GM19238 (cell line): ENCODE measurements around the gene EGR1.

ENCODE experiments used
- DNase-seq: peaks from one replicate; pipeline ENCODE4 v3.0.0; 2011; ENCODE audit warnings: low spot score; ENCODE audit not compliant: insufficient read length

Gene EGR1

DNA sequence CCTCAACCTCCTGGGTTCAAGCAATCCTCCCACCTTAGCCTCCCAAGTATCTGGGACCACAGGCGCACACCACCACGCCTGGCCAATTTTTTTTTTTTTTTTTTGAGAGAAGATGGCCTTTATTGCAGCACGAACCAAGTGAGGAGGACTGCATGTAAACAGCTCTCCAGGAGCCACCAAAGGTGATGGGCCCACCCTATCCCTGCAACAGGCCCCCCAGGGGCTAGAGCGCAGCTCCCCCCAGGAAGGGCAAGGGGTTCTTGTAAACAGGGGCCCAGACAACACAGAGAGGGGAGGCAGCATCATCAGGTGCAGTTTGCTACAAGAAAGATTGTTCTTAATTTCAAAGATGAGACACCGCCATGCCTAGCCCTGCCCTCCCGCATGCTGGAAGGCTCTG, 12.6 kb upstream of the EGR1 start:
- no peak for DNase-seq

DNA sequence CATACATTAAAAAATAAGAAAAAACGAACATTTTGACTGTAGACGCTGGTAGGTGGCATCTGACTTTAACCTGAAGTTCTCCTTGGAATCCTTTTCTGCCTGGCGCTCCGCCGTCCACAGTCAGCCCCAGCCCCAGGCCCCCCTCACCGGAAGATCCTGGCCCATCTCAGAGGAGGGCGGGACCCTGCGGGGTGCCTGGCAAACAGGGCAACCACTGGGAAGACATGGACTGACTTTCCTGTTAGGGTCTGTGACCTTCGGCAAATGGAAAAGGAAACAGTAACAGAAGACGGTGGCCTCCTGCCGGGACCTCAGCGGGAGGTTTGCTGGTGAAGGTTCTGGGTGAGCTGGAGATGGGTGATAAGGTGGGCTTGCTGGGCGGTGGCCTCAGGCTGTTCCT, 11.7 kb upstream of the EGR1 start:
- DNase-seq = no peak

DNA sequence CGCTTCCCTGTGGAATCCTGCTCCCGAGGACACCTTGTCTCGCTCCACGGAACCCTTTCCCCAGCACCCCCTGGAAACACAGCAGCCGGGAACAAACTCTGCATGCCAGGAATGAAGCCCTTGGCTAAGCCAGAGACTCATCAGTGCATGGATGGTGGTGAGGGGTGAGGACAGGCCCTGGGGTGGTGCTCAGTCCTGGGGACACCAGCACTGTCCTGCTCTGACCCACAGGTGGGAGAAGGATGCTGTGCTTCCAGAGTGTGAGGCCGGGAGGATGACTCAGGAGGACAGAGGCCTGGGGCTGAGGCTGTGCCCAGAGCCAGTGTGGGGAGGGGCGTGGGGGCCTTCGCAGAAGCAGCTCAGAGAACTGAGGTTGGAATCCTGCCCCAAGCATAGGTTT, 11.2 kb upstream of the EGR1 start:
- DNase-seq = no peak

DNA sequence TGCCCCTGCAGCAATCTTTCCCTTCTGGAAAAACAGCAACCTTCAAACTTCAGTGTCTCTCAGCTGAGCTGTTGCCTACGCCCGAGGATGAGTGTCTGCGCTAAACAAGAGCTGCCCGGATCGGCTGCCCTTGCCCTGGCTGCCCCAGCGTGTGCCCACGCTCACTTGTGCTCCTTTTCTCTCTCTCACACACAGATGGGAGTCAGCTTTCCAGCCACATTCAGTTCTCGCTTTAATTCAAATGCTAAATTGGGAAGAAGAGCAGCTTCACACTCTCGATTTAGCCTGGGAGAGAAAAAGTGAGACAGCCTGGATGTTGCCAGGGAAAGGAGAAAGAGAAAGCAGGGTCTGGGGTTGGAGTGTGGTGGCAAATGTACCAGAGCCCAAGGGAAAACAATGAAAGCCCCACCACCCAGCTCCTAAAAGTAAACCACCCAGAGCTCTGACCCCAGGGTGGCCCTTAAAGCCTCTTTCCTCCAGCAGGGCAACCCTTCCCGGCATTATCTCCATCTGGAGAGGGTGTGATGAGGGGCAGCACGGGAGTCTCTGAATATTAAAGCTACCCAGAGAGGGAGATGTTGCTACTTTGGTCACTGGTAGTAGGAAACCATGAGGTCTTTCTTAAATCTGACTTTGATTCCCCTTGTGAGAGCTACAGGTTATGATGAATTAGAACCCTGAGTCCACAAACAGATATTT, 9.9 kb upstream of the EGR1 start:
- no peak for DNase-seq

DNA sequence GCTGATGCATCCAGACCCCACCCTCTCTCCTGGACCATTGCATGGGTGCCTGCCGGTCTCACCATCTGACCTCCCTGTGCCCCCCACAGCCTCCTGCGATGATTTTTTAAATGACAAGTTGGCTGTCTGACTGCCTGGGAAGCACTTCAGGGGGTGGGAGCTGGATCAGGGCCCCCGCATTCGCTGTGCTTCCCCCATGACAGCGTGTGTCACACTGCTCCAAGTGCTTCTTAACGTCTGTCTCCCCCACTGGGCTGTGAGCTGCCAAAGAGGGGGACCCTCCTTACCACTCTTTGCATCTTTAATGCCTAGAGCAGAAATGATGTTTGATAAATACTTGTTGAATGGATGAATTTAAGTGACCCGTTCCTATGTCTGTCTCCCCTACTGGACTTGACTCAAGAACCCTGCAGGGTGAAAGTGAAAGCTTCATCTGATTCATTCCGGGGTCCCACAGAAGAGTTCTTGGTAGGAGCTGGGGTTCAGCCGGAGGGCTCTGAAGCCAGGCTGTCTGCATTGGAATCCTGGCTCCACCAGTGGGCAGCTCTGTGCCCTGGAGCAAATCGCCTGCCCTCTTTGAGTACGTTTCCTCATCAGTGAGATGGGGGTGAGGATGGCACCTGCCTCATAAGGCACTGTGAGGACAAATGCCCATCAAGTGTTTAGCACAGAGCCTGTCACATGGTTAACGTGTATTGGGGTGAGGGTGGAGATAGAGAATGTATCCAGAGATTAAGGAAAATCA, 7.6 kb upstream of the EGR1 start:
- DNase-seq = no peak

GRCh38 chr5:138458384-138458783, 6.9 kb upstream of the EGR1 start:
- no peak for DNase-seq

GRCh38 chr5:138458856-138459255, 6.4 kb upstream of the EGR1 start:
- DNase-seq = no peak

- no peak for DNase-seq
Measured at GRCh38 chr5:138459311-138459933, 5.9 kb upstream of the EGR1 start.

DNA sequence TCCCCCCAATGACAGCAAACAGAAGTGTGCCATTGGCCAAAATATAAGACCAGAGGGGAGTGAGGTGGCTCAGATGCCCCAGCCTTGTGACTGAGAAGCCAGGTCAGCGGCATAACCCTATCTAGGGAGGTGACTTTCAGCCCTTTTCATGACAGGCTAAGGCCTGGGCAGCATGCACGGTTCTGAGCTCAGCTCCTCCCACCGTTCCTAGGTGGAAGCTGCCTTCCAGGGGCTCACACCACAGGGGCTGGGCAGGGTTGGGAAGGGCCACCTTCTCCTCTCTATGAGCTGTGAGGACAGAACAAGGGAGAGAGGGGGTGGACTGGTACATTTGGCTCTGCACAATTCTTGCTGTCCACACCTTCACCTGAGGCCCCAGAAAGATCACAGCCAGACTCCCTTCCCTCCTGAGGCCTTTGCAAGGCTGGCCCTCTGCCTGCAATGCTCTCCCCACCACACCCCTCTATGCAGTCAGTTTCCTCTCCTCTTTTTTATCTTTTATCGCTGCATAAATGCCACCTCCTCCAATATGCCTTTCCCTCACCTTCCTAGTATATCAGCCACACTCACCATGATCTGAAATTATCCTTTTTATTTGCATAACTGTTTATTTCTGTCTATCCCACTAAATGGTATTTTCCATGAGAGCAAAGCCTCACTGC, 5.1 kb upstream of the EGR1 start:
- DNase-seq = no peak

DNA sequence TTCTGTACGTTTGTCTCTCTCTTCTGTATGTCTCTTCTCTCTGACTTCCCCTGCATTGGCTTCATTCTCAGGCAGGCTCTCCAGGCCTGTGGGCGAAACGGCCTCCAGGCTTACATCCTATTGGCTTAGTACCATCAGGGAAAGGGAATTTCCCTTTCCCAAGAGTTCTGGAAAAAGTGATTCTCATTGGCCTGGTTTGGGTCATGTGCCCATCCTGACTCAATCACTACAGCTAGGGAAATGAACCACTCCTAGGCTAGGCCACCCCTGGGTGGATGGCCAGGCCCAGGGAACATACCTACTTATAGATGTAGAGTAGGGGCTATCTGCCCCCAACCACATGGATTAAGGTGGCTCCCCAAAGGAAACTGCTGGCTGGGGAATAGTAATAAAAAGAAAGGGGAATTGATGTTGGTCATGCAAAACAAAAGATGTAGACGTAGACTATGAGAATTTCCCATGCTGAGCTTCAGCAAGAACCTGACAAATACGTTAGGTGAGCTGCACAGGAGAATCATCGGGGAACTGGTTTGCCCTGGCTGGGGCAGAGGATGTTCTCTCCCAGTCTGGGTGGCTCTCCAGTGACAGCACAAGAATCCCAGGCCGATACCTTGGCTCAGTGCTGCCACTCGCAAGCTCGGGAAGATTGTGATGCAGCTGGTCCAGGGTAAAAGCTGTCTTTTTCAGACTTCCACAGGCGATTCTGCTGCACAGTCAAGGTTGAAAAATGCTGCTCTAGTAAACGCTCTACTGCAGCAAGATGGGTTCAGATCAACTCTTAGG, 3.7 kb upstream of the EGR1 start:
- DNase-seq = no peak

DNA sequence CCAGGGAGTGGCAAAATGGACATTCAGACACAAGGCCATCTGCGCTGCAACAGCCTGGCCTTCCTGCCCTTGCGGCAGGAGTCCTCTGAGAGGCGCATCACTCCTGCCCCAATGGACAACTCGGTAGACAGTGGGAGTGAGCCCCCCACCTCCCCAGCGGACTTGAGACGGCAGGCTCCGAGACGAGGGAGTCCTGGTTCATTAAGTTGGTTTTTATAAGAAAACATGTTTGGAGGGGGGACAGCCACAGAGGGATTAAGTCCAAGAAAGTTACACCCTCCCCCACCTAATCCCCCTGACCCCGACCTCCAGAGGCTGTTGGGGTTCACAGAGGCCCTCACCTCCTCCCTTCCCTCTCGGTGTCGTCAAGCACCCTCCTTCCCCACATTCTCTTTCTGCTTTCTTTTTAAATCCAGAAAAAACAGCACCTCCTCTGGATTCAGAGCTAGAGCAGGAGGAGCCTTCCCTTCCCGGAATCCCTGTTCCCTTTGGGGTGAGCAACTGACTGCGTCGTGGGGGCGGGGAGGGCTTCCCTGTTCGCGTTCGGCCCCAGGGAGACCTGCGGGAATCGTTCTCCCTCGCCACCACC, 1.8 kb upstream of the EGR1 start:
- DNase-seq = no peak

DNA sequence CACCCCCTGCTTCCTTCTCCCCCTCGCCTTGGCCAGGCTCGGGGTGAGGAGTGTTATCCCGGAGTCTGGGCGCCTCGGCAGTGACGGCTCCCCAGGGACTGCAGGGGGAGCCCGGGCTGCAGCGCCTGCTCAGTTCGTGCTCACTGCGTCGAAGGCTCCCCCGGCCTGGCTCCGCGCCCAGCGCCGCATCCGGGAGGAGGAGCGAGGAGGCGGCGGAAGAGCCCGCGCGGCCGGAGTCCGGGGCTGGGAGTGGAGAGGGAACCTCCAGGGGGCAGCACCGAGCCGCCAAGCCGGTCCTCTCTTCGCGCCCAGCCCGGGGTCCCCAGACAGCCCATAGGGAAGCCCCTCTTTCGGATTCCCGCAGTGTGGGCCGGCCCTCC, 1.3 kb upstream of the EGR1 start:
- peak; percentile 95 for DNase-seq

DNA sequence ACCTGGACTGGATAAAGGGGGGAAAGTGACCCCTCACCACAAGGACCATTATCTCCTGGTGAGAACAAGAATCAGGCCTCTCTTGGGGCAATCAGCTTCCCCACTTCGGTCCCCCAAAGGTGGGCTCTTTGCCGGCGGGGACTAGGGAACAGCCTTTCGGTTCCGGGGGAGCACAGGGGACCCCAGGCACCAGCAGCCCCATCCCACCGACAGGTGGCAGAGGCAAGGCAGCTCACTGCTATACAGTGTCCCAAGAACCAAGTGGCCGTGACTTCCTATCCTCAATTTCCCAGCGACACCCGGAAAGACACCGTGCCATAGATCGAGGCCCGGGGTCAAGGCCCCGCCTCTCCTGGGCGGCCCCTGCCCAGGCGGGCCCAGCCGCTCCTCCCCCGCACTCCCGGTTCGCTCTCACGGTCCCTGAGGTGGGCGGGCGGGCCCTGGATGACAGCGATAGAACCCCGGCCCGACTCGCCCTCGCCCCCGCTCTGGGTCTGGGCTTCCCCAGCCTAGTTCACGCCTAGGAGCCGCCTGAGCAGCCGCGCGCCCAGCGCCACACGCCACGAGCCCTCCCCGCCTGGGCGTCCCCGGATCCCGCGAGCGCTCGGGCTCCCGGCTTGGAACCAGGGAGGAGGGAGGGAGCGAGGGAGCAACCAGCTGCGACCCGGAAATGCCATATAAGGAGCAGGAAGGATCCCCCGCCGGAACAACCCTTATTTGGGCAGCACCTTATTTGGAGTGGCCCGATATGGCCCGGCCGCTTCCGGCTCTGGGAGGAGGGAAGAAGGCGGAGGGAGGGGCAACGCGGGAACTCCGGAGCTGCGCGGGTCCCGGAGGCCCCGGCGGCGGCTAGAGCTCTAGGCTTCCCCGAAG, 655 bp upstream of the EGR1 start:
- DNase-seq = peak; percentile 89

GRCh38 chr5:138466125-138466899, 1.0 kb downstream of the EGR1 start:
- DNase-seq = no peak

DNA sequence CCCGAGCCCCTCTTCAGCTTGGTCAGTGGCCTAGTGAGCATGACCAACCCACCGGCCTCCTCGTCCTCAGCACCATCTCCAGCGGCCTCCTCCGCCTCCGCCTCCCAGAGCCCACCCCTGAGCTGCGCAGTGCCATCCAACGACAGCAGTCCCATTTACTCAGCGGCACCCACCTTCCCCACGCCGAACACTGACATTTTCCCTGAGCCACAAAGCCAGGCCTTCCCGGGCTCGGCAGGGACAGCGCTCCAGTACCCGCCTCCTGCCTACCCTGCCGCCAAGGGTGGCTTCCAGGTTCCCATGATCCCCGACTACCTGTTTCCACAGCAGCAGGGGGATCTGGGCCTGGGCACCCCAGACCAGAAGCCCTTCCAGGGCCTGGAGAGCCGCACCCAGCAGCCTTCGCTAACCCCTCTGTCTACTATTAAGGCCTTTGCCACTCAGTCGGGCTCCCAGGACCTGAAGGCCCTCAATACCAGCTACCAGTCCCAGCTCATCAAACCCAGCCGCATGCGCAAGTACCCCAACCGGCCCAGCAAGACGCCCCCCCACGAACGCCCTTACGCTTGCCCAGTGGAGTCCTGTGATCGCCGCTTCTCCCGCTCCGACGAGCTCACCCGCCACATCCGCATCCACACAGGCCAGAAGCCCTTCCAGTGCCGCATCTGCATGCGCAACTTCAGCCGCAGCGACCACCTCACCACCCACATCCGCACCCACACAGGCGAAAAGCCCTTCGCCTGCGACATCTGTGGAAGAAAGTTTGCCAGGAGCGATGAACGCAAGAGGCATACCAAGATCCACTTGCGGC, 1.8 kb downstream of the EGR1 start:
- no peak for DNase-seq

- DNase-seq = no peak
Measured at GRCh38 chr5:138467711-138468132, 2.4 kb downstream of the EGR1 start.

DNA sequence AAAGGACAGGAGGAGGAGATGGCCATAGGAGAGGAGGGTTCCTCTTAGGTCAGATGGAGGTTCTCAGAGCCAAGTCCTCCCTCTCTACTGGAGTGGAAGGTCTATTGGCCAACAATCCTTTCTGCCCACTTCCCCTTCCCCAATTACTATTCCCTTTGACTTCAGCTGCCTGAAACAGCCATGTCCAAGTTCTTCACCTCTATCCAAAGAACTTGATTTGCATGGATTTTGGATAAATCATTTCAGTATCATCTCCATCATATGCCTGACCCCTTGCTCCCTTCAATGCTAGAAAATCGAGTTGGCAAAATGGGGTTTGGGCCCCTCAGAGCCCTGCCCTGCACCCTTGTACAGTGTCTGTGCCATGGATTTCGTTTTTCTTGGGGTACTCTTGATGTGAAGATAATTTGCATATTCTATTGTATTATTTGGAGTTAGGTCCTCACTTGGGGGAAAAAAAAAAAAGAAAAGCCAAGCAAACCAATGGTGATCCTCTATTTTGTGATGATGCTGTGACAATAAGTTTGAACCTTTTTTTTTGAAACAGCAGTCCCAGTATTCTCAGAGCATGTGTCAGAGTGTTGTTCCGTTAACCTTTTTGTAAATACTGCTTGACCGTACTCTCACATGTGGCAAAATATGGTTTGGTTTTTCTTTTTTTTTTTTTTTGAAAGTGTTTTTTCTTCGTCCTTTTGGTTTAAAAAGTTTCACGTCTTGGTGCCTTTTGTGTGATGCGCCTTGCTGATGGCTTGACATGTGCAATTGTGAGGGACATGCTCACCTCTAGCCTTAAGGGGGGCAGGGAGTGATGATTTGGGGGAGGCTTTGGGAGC, 3.1 kb downstream of the EGR1 start:
- no peak for DNase-seq
